Stimulated activated CD4-positive, alpha-beta T cell treated with anti-CD3 and anti-CD28 coated beads, Interleukin-12 subunit alpha, Interleukin-12 subunit beta, amount 100 ng/mL, for 48 hours (primary cell): ENCODE results near the gene CERS1.
A peak's percentile ranks its signal among the peaks of the same experiment; 100 is the strongest.

ENCODE experiments used
- DNase-seq, 3 donors: peaks; one replicate each; pipeline ENCODE4 v3.0.0-alpha.2; 2020; ENCODE audit warnings: low read depth in 2 of 3, low spot score in 1 of 3

Gene CERS1

DNA sequence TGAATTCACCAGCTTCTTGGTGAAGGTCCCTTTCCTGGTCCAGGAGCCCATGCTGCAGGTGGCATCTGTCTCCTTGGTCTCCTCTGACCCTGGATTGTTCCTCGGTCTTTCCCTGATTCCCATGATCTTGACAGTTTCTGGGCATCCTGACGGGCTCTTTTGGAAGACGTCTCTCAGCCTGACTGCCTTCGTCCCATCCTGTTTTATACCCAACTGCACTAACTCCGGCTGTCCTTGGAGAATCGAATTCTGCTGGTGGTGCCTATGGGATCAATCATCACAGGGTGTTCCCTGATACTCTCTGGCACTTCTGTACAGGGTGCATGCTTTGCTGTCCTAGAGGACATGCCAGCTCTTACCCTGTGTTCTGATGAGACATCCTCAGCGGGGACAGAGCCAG is 19.1 kb downstream of the CERS1 start:
- DNase-seq, result no peak

GRCh38 chr19:18875726-18876125 is 20.2 kb downstream of the CERS1 start:
- DNase-seq, result no peak

- no peak for DNase-seq
Observed at GRCh38 chr19:18871543-18871942, 24.4 kb downstream of the CERS1 start.

DNA sequence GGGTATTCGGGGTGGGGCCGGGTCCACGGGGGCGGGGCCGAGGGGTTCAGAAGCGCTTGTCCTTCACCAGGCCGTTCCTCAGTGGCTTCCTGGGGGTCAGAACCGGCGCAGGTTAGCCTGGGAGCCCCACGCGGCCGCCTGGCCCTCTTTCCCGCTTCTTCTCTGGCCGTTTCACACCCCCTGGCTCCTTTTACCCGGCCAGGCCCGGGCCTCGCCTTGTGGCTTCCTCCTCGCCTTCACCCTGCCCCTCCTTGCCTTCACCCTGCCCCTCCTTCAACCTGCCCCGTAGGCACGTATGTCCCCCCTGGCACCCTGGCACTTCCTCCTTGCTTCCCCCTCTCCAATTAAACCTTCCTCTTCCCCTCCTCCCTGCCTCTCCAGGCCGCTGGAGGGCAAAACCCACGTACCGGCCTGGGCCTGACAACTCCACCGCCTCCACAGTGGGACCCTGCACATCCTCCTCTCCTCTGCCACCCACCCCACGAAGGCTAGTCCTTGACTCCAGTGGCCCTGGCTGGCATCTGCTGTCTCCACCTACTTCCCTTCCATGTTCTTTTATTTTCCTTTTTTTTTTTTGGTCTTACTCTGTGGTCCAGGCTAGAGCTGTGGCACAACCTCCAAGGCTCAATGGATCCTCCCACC is 25.3 kb downstream of the CERS1 start:
- no peak for DNase-seq

DNA sequence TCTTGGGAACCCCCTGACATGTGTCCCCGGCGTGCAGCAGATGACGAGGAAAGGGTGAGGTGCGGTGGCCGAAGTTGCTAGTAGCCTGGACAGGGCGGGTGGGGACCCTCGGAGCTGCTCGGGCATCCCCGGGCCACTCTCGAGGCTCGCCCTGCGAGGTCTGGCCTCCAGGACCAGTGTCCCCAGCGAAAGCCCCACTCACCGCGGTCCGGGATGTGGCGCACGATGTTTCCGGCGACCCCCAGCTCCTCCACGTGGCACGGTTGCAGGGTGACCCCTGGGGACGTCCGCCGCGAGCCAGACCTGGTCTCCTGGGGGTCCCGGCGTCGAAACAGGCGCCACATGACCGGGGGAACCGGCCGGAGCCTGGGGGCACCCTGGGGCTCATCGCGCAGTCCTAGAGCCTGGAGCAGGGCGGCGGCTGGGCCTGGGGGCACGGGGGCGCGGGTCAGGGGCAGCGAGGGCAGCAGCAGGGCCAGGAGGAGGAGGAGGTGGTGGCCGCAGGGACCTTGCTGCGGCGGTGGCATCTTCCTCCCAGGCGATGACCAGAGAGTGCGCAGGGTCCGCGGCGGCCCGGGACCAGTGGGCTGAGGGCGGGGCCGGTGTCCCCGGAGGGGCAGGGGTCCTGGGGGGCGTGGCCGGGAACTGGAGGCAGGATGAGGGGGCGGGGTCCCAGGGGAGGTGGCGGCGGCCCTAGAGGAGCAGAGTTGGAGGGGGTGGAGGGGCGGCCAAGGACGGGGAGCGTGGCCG is 26.0 kb downstream of the CERS1 start:
- DNase-seq, result no peak

DNA sequence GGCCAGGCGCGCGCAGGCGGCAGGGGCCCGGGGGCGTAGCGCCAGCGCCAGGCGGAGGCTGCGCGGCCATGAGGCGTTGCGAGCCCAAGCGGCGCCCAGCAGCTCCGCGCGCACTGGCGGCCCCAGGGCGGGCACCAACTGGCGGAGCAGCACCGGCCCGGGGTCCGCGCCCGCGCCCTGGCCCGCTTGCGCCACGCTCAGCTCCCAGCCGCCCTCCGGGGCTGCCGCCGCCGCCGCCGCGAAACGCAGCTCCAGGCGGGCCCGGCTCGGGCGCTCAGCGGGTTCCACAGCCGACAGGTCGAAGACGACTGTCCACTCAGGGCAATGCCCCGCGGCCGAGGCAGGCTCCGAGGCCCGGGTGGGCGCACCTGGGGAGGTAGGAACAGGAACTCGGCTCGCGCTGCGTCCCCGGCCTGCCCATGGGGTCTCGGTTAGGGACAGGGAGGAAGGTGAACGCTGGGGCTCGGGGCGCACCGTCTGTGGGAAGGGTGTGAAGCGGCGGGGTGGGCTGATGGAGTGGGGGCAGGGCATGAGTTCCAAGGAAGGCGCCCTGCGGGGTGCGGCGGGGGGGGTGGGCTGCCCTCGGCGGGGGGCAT is 26.8 kb downstream of the CERS1 start:
- DNase-seq, result no peak

DNA sequence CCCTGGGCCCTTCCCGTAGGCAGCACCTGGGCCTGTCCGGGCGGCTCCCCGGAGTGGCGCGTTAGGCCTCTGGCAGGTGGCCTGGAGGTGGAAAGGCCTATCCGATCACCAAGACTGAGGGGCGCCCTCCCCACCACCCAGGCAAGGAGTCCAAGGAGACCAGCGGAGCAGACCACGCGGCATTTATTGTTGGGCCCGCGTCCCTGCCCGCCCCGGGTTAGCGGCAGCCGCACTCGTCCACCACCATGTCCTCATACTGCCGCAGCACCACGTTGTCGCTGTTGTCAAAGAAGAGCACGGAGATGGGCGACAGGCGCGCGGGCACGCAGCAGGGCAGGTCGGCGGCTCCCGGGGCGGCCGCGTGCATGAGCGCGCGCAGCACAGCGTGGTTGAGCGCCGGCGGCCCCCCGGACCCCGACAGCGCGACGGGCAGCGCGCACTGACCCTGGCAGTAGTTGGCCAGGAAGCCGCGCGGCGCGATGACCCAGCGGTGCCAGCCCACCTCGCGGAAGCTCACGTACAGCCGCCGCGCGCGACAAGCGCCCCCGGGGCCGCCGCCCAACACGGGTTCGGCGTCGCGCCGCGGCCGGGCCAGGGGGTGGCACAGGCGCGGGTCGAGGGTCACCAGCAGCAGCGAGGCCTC is 27.5 kb downstream of the CERS1 start:
- DNase-seq, result no peak

- DNase-seq, result no peak
Observed at GRCh38 chr19:18867751-18868150, 28.2 kb downstream of the CERS1 start.

DNA sequence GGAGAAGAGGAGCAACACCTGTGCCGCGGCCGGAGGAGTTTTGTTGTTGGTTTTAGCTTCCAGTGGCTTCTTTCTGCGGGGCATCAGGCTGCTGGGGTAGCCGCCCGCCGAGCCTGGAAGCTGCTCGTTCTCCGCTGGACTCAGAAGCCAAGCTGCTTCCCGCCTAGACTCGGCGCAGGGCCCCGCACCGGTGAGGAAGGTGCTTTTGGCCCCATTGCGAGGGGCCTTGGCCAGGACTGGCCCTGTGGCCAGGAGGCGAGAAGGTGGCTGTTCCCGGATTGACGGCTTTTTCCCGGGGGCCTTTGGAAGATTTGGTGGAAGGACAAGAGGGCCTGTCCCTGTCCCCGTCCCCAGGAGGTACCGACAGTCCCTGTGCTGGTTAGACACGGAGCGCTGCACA is 28.8 kb downstream of the CERS1 start:
- DNase-seq, result no peak

DNA sequence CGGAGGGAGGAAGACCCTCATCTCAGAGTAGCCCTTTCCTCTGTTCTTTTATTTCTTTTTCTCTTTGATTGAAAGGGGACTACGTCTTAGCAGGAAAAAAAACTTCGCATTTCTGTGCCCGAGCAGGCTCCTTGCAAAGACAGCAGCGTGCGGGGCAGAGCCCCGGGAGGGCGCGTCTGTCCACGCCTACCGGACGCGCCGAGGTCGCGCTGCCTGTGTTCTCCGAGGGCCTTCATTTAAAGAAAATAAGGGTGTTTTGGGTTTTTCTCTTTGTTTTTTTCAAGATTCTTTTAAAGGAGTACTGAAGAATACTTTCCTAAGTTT is 29.2 kb downstream of the CERS1 start:
- no peak for DNase-seq

GRCh38 chr19:18865973-18866799 is 29.8 kb downstream of the CERS1 start:
- DNase-seq, result peak; percentile 24 to 53 (median 49)

DNA sequence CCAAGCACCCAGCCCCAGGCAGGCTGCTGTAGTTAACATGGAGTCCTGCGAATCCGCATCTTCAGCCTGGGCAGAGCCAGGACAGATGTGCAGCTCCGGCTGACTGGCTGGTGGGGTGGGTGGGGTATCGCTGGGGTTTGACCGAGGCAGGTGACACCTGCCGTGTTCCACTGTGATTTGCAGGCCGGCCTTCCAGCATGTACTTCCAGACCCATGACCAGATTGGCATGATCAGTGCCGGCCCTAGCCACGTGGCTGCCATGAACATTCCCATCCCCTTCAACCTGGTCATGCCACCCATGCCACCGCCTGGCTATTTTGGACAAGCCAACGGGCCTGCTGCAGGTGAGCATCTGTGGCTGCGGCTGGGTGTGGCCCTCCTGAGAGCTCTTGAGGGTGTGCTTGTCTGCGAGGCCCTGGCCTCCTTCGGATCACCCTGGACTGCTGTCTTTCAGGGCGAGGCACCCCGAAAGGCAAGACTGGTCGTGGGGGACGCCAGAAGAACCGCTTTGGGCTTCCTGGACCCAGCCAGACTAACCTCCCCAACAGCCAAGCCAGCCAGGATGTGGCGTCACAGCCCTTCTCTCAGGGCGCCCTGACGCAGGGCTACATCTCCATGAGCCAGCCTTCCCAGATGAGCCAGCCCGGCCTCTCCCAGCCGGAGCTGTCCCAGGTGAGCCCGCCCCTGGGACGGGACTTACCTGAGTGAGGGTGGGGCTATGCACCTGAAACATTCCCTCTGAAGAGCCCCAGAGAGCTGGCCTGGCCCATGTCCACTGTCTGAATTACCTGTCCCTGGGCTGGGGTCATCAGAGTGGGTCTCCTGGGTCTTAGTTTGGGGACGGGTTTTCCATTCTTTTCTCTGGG is 30.6 kb downstream of the CERS1 start:
- no peak for DNase-seq

DNA sequence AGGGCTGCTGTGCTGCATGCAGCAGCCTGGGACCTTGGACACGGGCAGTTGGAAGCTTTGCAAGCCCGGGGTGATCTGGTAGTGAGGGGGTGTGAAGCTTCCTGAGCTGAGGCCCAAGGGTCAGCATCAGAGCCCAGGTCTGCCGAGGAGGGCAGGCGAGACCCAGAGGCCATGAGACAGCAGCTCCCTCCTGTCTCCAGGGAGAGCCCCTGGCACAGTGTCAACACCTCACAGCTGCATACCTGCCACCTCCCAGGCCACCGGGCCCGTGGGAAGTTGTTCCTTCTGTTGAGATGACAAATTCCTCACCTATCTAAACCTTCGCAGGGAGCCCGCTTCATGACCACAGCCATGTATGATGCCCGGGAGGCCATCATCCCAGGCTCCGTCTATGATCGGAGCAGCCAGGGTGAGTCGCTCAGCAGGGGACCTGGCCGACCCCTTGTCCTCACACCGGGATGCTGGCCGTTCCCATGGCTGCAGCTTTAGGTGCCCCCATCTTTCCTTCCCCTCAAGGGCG is 32.1 kb downstream of the CERS1 start:
- no peak for DNase-seq

DNA sequence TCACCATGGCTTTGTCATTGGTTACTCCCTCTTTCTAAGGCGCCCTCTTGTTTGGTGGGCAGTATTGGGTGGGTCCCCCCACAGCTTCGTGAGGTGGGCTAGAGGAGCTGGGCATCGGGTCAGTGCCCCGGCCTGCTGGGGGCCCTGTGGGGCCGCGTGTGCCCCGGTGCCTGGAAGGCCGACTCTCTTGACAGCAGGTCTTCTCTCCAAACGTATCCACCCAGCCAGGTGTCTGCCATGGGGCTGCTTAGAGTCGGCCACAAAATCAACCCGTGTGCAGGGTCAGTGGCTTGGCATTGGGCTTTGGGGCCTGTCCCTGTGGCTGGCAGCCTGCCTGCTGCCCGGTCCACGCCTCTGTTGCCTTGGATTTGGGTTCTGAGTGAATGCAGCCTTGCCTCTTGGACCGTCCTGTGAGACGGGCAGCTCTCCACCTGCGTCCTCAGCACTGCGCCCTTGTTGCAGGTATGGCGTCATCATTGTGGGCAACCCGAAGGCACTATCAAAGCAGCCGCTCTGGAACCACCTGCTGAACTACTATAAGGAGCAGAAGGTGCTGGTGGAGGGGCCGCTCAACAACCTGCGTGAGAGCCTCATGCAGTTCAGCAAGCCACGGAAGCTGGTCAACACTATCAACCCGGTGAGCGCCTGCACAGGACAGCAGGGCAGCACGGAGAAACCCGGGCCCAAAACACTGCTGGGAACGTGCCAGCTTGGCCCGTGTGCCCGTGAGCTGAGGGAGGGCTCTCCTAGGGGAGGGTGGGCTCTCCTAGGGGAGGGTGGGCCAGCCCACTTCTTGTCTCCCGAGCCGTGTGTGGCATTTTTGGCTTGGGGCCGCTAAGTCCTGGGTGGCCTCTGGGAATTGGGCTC is 32.7 kb downstream of the CERS1 start:
- no peak for DNase-seq

- DNase-seq, result no peak
Observed at GRCh38 chr19:18861917-18862316, 34.0 kb downstream of the CERS1 start.

GRCh38 chr19:18861235-18861634 is 34.7 kb downstream of the CERS1 start:
- DNase-seq, result no peak

- DNase-seq, result no peak
Observed at GRCh38 chr19:18860725-18861124, 35.2 kb downstream of the CERS1 start.

GRCh38 chr19:18860302-18860700 is 35.7 kb downstream of the CERS1 start:
- no peak for DNase-seq

DNA sequence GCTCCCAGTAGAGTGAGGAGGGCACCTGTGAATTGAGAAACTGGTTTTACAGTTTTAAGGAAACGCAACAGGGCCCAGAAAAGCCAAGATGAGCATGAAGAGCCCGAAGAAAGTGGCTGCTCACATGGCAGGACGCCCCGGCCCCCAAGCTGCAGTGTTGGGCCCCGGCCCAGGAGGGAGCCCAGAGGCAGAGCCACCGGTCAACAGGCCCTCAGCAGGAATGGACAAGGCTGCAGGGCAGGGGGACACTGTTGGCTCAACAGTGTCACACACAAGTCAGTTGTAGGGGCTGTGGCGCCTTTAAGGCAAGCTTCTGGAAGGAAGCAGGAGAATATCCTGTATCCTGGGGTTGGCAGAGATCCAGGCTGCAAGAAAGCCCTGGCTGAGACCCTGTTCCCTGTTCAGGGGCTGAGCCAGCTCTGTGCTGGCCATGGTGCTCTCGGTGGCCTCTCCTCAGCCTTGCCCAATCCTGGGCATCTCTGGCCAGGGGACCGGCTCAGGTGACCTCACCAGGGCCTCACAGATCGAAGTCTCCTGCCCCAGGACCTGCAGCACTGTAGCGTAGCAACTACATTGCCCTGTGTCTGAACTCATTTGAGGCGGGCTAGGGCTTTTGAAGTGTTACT is 36.2 kb downstream of the CERS1 start:
- no peak for DNase-seq
